GM12892 (cell line): Measurements from ENCODE around the gene PAXX.
"Not testable (repeated sequence)": the region's sequence is repeated elsewhere in the genome, so short reads cannot be mapped to it uniquely, and the experiment has no call there.

Experiments used
- DNase-seq: peaks from one replicate; pipeline ENCODE4 v3.0.0; 2011; ENCODE audit not compliant: insufficient read length
- FAIRE-seq: peaks from 2 replicates; lab custom pipeline; 2011; peaks lifted over from hg19 to GRCh38; lab: Jason Lieb, UNC
- POLR2A ChIP-seq: IDR thresholded peaks from 2 replicates; pipeline ENCODE4 v1.6.1; 2011; ENCODE audit warnings: low read depth, low read length, control low read depth
- POLR2AphosphoS5 ChIP-seq: IDR thresholded peaks from 2 replicates; pipeline ENCODE4 v1.6.1; 2011; ENCODE audit warnings: low read depth, low read length, control low read depth
- TAF1 ChIP-seq: IDR thresholded peaks from 2 replicates; pipeline ENCODE4 v1.6.1; 2011; ENCODE audit warnings: low read depth, mild to moderate bottlenecking, control low read depth, low read length, borderline replicate concordance

The PAXX gene

GRCh38 chr9:136992819-136993369 is 672 bp downstream of the PAXX start:
- TF ChIP-seq TAF1 (no peak), POLR2AphosphoS5 (no peak), POLR2A (no peak)
- DNase-seq (no peak), FAIRE-seq (peak; percentile 9)

- FAIRE-seq (no peak), DNase-seq (no peak)
- TF ChIP-seq TAF1 = no peak
- TF ChIP-seq POLR2A = no peak
- no peak for TF ChIP-seq POLR2AphosphoS5
Measured at GRCh38 chr9:136994180-136994887, 2.1 kb downstream of the PAXX start.

- DNase-seq (no peak), FAIRE-seq (no peak)
- no peak for TF ChIP-seq TAF1
- no peak for TF ChIP-seq POLR2AphosphoS5
- no peak for TF ChIP-seq POLR2A
Measured at GRCh38 chr9:136994888-136995230, 2.6 kb downstream of the PAXX start.

- DNase-seq = no peak
- TF ChIP-seq POLR2A = no peak
- no peak for TF ChIP-seq TAF1
- TF ChIP-seq POLR2AphosphoS5 = no peak
- no peak for FAIRE-seq
Measured at GRCh38 chr9:136995362-136995761, 3.1 kb downstream of the PAXX start.

- no peak for TF ChIP-seq POLR2AphosphoS5
- no peak for TF ChIP-seq POLR2A
- TF ChIP-seq TAF1 = no peak
- FAIRE-seq = no peak
- no peak for DNase-seq
Measured at GRCh38 chr9:136995772-136996311, 3.6 kb downstream of the PAXX start.

- FAIRE-seq = peak; percentile 36
- no peak for DNase-seq
- TF ChIP-seq POLR2A = no peak
- no peak for TF ChIP-seq POLR2AphosphoS5
- no peak for TF ChIP-seq TAF1
Measured at GRCh38 chr9:136996361-136997292, 4.4 kb downstream of the PAXX start, which contains the start of gene CLIC3. Gene CLIC3, minus strand, starts transcription at chr9:136996568. Its CDS starts 25 bp downstream, at chr9:136996543.

- DNase-seq (no peak), FAIRE-seq (no peak)
- no peak for TF ChIP-seq POLR2A
- TF ChIP-seq POLR2AphosphoS5 = no peak
- TF ChIP-seq TAF1 = no peak
Measured at GRCh38 chr9:136997371-136997770, 5.1 kb downstream of the PAXX start.

GRCh38 chr9:136997830-136998234 is 5.6 kb downstream of the PAXX start:
- DNase-seq = no peak
- no peak for TF ChIP-seq POLR2AphosphoS5
- no peak for TF ChIP-seq TAF1
- TF ChIP-seq POLR2A = no peak
- no peak for FAIRE-seq

- TF ChIP-seq POLR2AphosphoS5 = no peak
- no peak for TF ChIP-seq TAF1
- TF ChIP-seq POLR2A = no peak
- peak; percentile 93 for FAIRE-seq
- peak; percentile 69 for DNase-seq
Measured at GRCh38 chr9:137000177-137000930, 8.1 kb downstream of the PAXX start.

GRCh38 chr9:137001857-137002645 is 9.8 kb downstream of the PAXX start:
- no peak for FAIRE-seq
- DNase-seq = no peak
- TF ChIP-seq POLR2A (no peak), TAF1 (no peak), POLR2AphosphoS5 (no peak)

GRCh38 chr9:137002646-137003041 is 10.4 kb downstream of the PAXX start:
- no peak for TF ChIP-seq POLR2A
- DNase-seq = no peak
- FAIRE-seq = no peak

GRCh38 chr9:137004285-137004684 is 12.1 kb downstream of the PAXX start:
- FAIRE-seq, DNase-seq: not testable (repeated sequence)
